Measurements from ENCODE around the gene ABCB4. TPM values are rescaled to one million over a fixed set of nuclear protein-coding genes. Genes with fewer than 3 reads are reported as not detected.

Gene ABCB4
- total and polyA plus RNA-seq, 9 donors = 0.13 to 2.1 (median 0.45) TPM

DNA sequence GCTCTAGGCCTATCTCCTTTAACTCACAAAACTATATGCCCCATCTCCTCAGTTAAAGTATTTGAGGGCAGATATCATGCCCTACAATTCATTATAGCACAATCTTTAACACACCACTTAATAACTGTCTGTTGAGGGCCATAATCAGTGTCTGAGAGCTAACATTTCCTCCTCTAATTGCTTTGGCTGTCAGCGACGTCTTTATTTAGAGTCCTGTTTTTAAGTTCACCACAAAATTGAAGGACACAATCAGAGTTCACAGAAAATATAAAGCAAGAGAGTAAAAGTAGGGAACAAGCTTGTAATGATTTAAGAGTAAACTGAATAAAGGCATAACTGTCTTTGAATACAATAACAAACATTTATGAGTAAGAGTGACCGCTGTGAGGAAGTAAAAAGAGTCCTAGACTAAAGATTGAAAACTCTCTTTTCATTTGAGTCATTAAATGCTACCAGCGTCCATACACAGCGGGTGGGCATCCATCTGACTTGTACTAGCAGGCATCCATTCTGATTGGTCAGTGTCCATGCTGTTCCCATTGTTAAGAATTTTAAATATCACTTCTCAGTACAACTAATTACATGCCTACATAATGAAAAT is 38.4 kb upstream of the ABCB4 start:
- no peak for DNase-seq
- no peaks in the 10 kb centered on the region for H3K4me1 ChIP-seq (ENCODE audit: insufficient read depth)
- H3K9me3 ChIP-seq = no peaks in the 10 kb centered on the region
- H3K36me3 ChIP-seq = no peaks in the 10 kb centered on the region
- no peak overlapping the region for H3K27ac ChIP-seq
- WGBS, 3 donors = 64 to 75% (median 64%) methylated on average over 5 of the region's 5 CpGs
- intact Hi-C loops (cut with DNase I) = no loop called here
- no peak overlapping the region for H3K4me3 ChIP-seq
- TF ChIP-seq EP300 (IDR thresholded peaks at IDR 0.05) = no peak
- TF ChIP-seq POLR2A (IDR thresholded peaks at IDR 0.05) = no peak
- no peak for TF ChIP-seq CTCF (IDR thresholded peaks at IDR 0.05)
- no peaks in the 10 kb centered on the region for H3K27me3 ChIP-seq

DNA sequence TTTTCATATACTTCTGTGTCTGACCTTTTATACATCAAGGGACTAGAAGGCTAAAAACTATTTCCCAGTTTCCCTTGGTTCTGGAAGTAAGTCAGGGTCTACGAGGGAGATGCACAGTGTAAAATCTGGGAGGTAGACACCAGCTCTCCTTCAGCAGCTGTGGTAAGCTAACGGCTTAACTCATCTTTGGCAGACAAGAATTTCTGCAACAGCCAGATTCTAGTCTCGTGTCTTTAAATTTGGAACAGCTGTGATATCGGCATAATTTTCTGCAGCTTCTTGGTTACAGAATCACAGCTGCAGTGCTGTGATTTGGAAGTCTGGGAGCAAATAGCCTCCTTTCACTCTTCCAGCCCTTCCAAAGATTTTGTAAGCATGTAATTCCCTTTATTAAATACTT is 37.4 kb upstream of the ABCB4 start:
- Histone ChIP-seq H3K4me1 (ENCODE audit: insufficient read depth) (no peaks in the 10 kb centered on the region), H3K36me3 (no peaks in the 10 kb centered on the region), H3K27ac (no peak overlapping the region), H3K4me3 (no peak overlapping the region), H3K27me3 (no peaks in the 10 kb centered on the region), H3K9me3 (no peaks in the 10 kb centered on the region)
- intact Hi-C loops (cut with DNase I) = no loop called here
- no peak for DNase-seq
- TF ChIP-seq EP300 (IDR thresholded peaks at IDR 0.05) (no peak), POLR2A (IDR thresholded peaks at IDR 0.05) (no peak), CTCF (IDR thresholded peaks at IDR 0.05) (no peak)
- WGBS, 3 donors = 14 to 21% (median 20%) methylated on average over 4 of the region's 4 CpGs

DNA sequence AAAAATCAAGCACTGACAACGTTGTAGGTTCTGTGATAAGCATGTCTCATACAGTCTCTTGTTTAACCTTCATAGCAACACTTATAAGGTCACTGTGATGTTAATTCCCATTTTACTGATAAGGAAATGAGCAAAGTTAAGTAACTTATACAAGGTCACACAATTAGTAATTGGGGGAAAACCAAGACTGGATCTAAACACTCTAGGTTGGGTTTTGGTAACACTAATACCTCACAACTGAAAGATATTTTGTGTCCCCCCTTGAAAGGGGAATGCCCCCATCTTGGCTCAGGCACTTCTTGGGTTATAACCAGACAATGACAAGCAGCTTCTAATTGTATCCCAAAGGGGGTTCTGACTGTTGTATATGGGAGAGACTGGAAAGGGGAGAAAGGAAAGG is 36.0 kb upstream of the ABCB4 start:
- H3K4me3 ChIP-seq = no peak overlapping the region
- DNase-seq = no peak
- H3K9me3 ChIP-seq = no peaks in the 10 kb centered on the region
- 34 to 64% (median 35%) methylated on average over 1 of the region's 1 CpG for whole genome bisulfite sequencing, 3 donors
- TF ChIP-seq EP300 (IDR thresholded peaks at IDR 0.05) = no peak
- no peak for TF ChIP-seq CTCF (IDR thresholded peaks at IDR 0.05)
- no peak for TF ChIP-seq POLR2A (IDR thresholded peaks at IDR 0.05)
- H3K27ac ChIP-seq = no peak overlapping the region
- H3K36me3 ChIP-seq = no peaks in the 10 kb centered on the region
- no peaks in the 10 kb centered on the region for H3K27me3 ChIP-seq
- intact Hi-C loops (cut with DNase I) = no loop called here
- H3K4me1 ChIP-seq (ENCODE audit: insufficient read depth) = no peaks in the 10 kb centered on the region

- Histone ChIP-seq H3K27me3 (no peaks in the 10 kb centered on the region), H3K4me3 (no peak overlapping the region), H3K36me3 (no peaks in the 10 kb centered on the region), H3K4me1 (ENCODE audit: insufficient read depth) (no peaks in the 10 kb centered on the region), H3K27ac (no peak overlapping the region), H3K9me3 (no peaks in the 10 kb centered on the region)
- 91 to 100% (median 91%) methylated on average over 1 of the region's 1 CpG for WGBS, 3 donors
- intact Hi-C loops (cut with DNase I) = no loop called here
- TF ChIP-seq EP300 (IDR thresholded peaks at IDR 0.05) (no peak), CTCF (IDR thresholded peaks at IDR 0.05) (no peak)
- DNase-seq = no peak
Measured at GRCh38 chr7:87510411-87510875, 35.0 kb upstream of the ABCB4 start.
